Measurements from ENCODE around the gene PLCL1. TPM values are rescaled to one million over a fixed set of nuclear protein-coding genes. Genes with fewer than 3 reads are reported as not detected.

Gene PLCL1
- total and polyA plus RNA-seq, 4 donors, result 5.1 to 15.7 (median 13.2) TPM

GRCh38 chr2:197949224-197949623, 144.8 kb downstream of the PLCL1 start:
- Histone ChIP-seq H3K4me1 (ENCODE audit: control insufficient read depth in 1 of 2, insufficient read depth in 2 of 2, low read length in 2 of 2) (peaks cover 2 to 7% of the 10 kb centered on the region in 2 donors), H3K4me3 (ENCODE audit: low read length in 2 of 2) (no peak overlapping the region), H3K9me3 (ENCODE audit: control insufficient read depth, low read length) (no peaks in the 10 kb centered on the region), H3K36me3 (ENCODE audit: control insufficient read depth in 1 of 2, insufficient read depth in 2 of 2, low read length in 1 of 2) (no peaks in the 10 kb centered on the region), H3K27ac (ENCODE audit: low read depth in 1 of 2, low read length in 2 of 2) (no peak overlapping the region), H3K27me3 (ENCODE audit: control insufficient read depth in 1 of 2, insufficient read depth in 2 of 2, low read length in 1 of 2) (no peaks in the 10 kb centered on the region)
- DNase-seq, result no peak
- no peak for ATAC-seq (ENCODE audit: low FRiP score)
- intact Hi-C loops (cut with DNase I), result no loop called here

- no peaks in the 10 kb centered on the region for H3K36me3 ChIP-seq (ENCODE audit: control insufficient read depth in 1 of 2, insufficient read depth in 2 of 2, low read length in 1 of 2)
- 95 to 96% methylated on average over 3 of the region's 3 CpGs for WGBS, 2 donors
- no peak overlapping the region for H3K27ac ChIP-seq (ENCODE audit: low read depth in 1 of 2, low read length in 2 of 2)
- intact Hi-C loops (cut with DNase I), result no loop called here
- H3K4me3 ChIP-seq (ENCODE audit: low read length in 2 of 2), result no peak overlapping the region
- ATAC-seq (ENCODE audit: low FRiP score), result no peak
- H3K4me1 ChIP-seq (ENCODE audit: control insufficient read depth in 1 of 2, insufficient read depth in 2 of 2, low read length in 2 of 2), result peaks cover 2 to 7% of the 10 kb centered on the region in 2 donors
- no peaks in the 10 kb centered on the region for H3K9me3 ChIP-seq (ENCODE audit: control insufficient read depth, low read length)
- no peak for DNase-seq
- no peaks in the 10 kb centered on the region for H3K27me3 ChIP-seq (ENCODE audit: control insufficient read depth in 1 of 2, insufficient read depth in 2 of 2, low read length in 1 of 2)
Observed at GRCh38 chr2:197950006-197950405, 145.6 kb downstream of the PLCL1 start.

- Histone ChIP-seq H3K4me1 (ENCODE audit: control insufficient read depth in 1 of 2, insufficient read depth in 2 of 2, low read length in 2 of 2) (peaks cover 2 to 7% of the 10 kb centered on the region in 2 donors), H3K27me3 (ENCODE audit: control insufficient read depth in 1 of 2, insufficient read depth in 2 of 2, low read length in 1 of 2) (no peaks in the 10 kb centered on the region), H3K36me3 (ENCODE audit: control insufficient read depth in 1 of 2, insufficient read depth in 2 of 2, low read length in 1 of 2) (no peaks in the 10 kb centered on the region), H3K9me3 (ENCODE audit: control insufficient read depth, low read length) (no peaks in the 10 kb centered on the region), H3K4me3 (ENCODE audit: low read length in 2 of 2) (no peak overlapping the region), H3K27ac (ENCODE audit: low read depth in 1 of 2, low read length in 2 of 2) (no peak overlapping the region)
- whole genome bisulfite sequencing, 2 donors, result 47 to 51% methylated on average over 1 of the region's 1 CpG
- ATAC-seq (ENCODE audit: low FRiP score) (no peak), DNase-seq (no peak)
- intact Hi-C loops (cut with DNase I), result no loop called here
Observed at GRCh38 chr2:197950724-197951123, 146.3 kb downstream of the PLCL1 start.

GRCh38 chr2:197952540-197953202, 148.3 kb downstream of the PLCL1 start:
- ATAC-seq (ENCODE audit: low FRiP score), result no peak
- Histone ChIP-seq H3K27me3 (ENCODE audit: control insufficient read depth in 1 of 2, insufficient read depth in 2 of 2, low read length in 1 of 2) (no peaks in the 10 kb centered on the region), H3K9me3 (ENCODE audit: control insufficient read depth, low read length) (no peaks in the 10 kb centered on the region), H3K27ac (ENCODE audit: low read depth in 1 of 2, low read length in 2 of 2) (no peak overlapping the region), H3K4me1 (ENCODE audit: control insufficient read depth in 1 of 2, insufficient read depth in 2 of 2, low read length in 2 of 2) (peaks cover 0 to 9% of the 10 kb centered on the region in 2 donors), H3K4me3 (ENCODE audit: low read length in 2 of 2) (no peak overlapping the region), H3K36me3 (ENCODE audit: control insufficient read depth in 1 of 2, insufficient read depth in 2 of 2, low read length in 1 of 2) (no peaks in the 10 kb centered on the region)
- no peak for DNase-seq
- intact Hi-C loops (cut with DNase I), result no loop called here
- 81 to 84% methylated on average over 5 of the region's 5 CpGs for WGBS, 2 donors

- no peak for DNase-seq
- Histone ChIP-seq H3K4me1 (ENCODE audit: control insufficient read depth in 1 of 2, insufficient read depth in 2 of 2, low read length in 2 of 2) (peaks cover 0 to 9% of the 10 kb centered on the region in 2 donors), H3K9me3 (ENCODE audit: control insufficient read depth, low read length) (no peaks in the 10 kb centered on the region), H3K4me3 (ENCODE audit: low read length in 2 of 2) (no peak overlapping the region), H3K36me3 (ENCODE audit: control insufficient read depth in 1 of 2, insufficient read depth in 2 of 2, low read length in 1 of 2) (no peaks in the 10 kb centered on the region), H3K27ac (ENCODE audit: low read depth in 1 of 2, low read length in 2 of 2) (no peak overlapping the region), H3K27me3 (ENCODE audit: control insufficient read depth in 1 of 2, insufficient read depth in 2 of 2, low read length in 1 of 2) (no peaks in the 10 kb centered on the region)
- WGBS, 2 donors, result 83 to 86% methylated on average over 4 of the region's 4 CpGs
- no peak for ATAC-seq (ENCODE audit: low FRiP score)
- intact Hi-C loops (cut with DNase I), result no loop called here
Observed at GRCh38 chr2:197954328-197954727, 149.9 kb downstream of the PLCL1 start.

- DNase-seq, result no peak
- Histone ChIP-seq H3K9me3 (ENCODE audit: control insufficient read depth, low read length) (no peaks in the 10 kb centered on the region), H3K27ac (ENCODE audit: low read depth in 1 of 2, low read length in 2 of 2) (no peak overlapping the region), H3K36me3 (ENCODE audit: control insufficient read depth in 1 of 2, insufficient read depth in 2 of 2, low read length in 1 of 2) (no peaks in the 10 kb centered on the region), H3K4me3 (ENCODE audit: low read length in 2 of 2) (no peak overlapping the region), H3K4me1 (ENCODE audit: control insufficient read depth in 1 of 2, insufficient read depth in 2 of 2, low read length in 2 of 2) (peaks cover 2 to 3% of the 10 kb centered on the region in 2 donors), H3K27me3 (ENCODE audit: control insufficient read depth in 1 of 2, insufficient read depth in 2 of 2, low read length in 1 of 2) (no peaks in the 10 kb centered on the region)
- WGBS, 2 donors, result 35 to 38% methylated on average over 3 of the region's 3 CpGs
- no peak for ATAC-seq (ENCODE audit: low FRiP score)
- intact Hi-C loops (cut with DNase I), result no loop called here
Observed at GRCh38 chr2:197958592-197959150, 154.3 kb downstream of the PLCL1 start.

- no peaks in the 10 kb centered on the region for H3K36me3 ChIP-seq (ENCODE audit: control insufficient read depth in 1 of 2, insufficient read depth in 2 of 2, low read length in 1 of 2)
- no peaks in the 10 kb centered on the region for H3K27me3 ChIP-seq (ENCODE audit: control insufficient read depth in 1 of 2, insufficient read depth in 2 of 2, low read length in 1 of 2)
- H3K9me3 ChIP-seq (ENCODE audit: control insufficient read depth, low read length), result no peaks in the 10 kb centered on the region
- ATAC-seq (ENCODE audit: low FRiP score), result no peak
- H3K4me1 ChIP-seq (ENCODE audit: control insufficient read depth in 1 of 2, insufficient read depth in 2 of 2, low read length in 2 of 2), result peaks cover 2 to 3% of the 10 kb centered on the region in 2 donors
- no peak for DNase-seq
- no peak overlapping the region for H3K4me3 ChIP-seq (ENCODE audit: low read length in 2 of 2)
- intact Hi-C loops (cut with DNase I), result no loop called here
- H3K27ac ChIP-seq (ENCODE audit: low read depth in 1 of 2, low read length in 2 of 2), result no peak overlapping the region
- 25 to 63% methylated on average over 1 of the region's 1 CpG for WGBS, 2 donors
Observed at GRCh38 chr2:197959383-197959782, 155.0 kb downstream of the PLCL1 start.

- H3K4me1 ChIP-seq (ENCODE audit: control insufficient read depth in 1 of 2, insufficient read depth in 2 of 2, low read length in 2 of 2), result peaks cover 2 to 3% of the 10 kb centered on the region in 2 donors
- intact Hi-C loops (cut with DNase I), result no loop called here
- DNase-seq, result no peak
- H3K9me3 ChIP-seq (ENCODE audit: control insufficient read depth, low read length), result no peaks in the 10 kb centered on the region
- 6 to 14% methylated on average over 2 of the region's 2 CpGs for WGBS, 2 donors
- no peaks in the 10 kb centered on the region for H3K36me3 ChIP-seq (ENCODE audit: control insufficient read depth in 1 of 2, insufficient read depth in 2 of 2, low read length in 1 of 2)
- no peaks in the 10 kb centered on the region for H3K27me3 ChIP-seq (ENCODE audit: control insufficient read depth in 1 of 2, insufficient read depth in 2 of 2, low read length in 1 of 2)
- no peak for ATAC-seq (ENCODE audit: low FRiP score)
- no peak overlapping the region for H3K4me3 ChIP-seq (ENCODE audit: low read length in 2 of 2)
- no peak overlapping the region for H3K27ac ChIP-seq (ENCODE audit: low read depth in 1 of 2, low read length in 2 of 2)
Observed at GRCh38 chr2:197960786-197961185, 156.4 kb downstream of the PLCL1 start.

- intact Hi-C loops (cut with DNase I), result no loop called here
- no peaks in the 10 kb centered on the region for H3K9me3 ChIP-seq (ENCODE audit: control insufficient read depth, low read length)
- DNase-seq (no peak), ATAC-seq (ENCODE audit: low FRiP score) (no peak)
- H3K36me3 ChIP-seq (ENCODE audit: control insufficient read depth in 1 of 2, insufficient read depth in 2 of 2, low read length in 1 of 2), result no peaks in the 10 kb centered on the region
- H3K4me3 ChIP-seq (ENCODE audit: low read length in 2 of 2), result no peak overlapping the region
- H3K27ac ChIP-seq (ENCODE audit: low read depth in 1 of 2, low read length in 2 of 2), result no peak overlapping the region
- H3K27me3 ChIP-seq (ENCODE audit: control insufficient read depth in 1 of 2, insufficient read depth in 2 of 2, low read length in 1 of 2), result no peaks in the 10 kb centered on the region
- peaks cover 2 to 3% of the 10 kb centered on the region in 2 donors for H3K4me1 ChIP-seq (ENCODE audit: control insufficient read depth in 1 of 2, insufficient read depth in 2 of 2, low read length in 2 of 2)
Observed at GRCh38 chr2:197964720-197965119, 160.3 kb downstream of the PLCL1 start.
